H1 (cell line): ENCODE results near the gene CORO2B. TPM values are rescaled to one million over a fixed set of nuclear protein-coding genes. Genes with fewer than 3 reads are reported as not detected.

Source experiments
- BCL11A ChIP-seq, 2 experiments: IDR thresholded peaks; one replicate each; pipeline ENCODE4 v1.6.1; 2011; ENCODE audit warnings: low read depth in 2 of 2, low read length in 2 of 2, mild to moderate bottlenecking in 2 of 2
- CHD2 ChIP-seq: IDR thresholded peaks from 2 replicates; pipeline ENCODE4 v1.6.1; 2012; ENCODE audit warnings: low read length, improper control_type of control experiment
- SIX5 ChIP-seq: IDR thresholded peaks from 2 replicates; pipeline ENCODE4 v1.6.1; 2011; ENCODE audit warnings: mild to moderate bottlenecking, low read depth, low read length
- polyA plus RNA-seq, 7 experiments: library from polyadenylated mRNA; depleted of rRNA in 3 of 7; stranded (reverse) in 5 of 7; unstranded in 2 of 7; fragments of >200 nt in 5 of 7; fragments of 200-250 nt in 2 of 7; gene quantifications; 1 replicate in 5 of 7; 2 replicates in 1 of 7; 4 replicates in 1 of 7; pipeline versions ENCODE4 v1.2.1 to v1.2.3, GENCODE V29; 2011 to 2013; ENCODE audit warnings: missing spikeins in 2 of 7, mixed read lengths in 2 of 7
- total RNA-seq: library from RNA; stranded (reverse); fragmentation: NEBNext Ultra II Directional; extraction: Animal tissue kit (Norgen Biotek cat#: 25700); gene quantifications from 2 replicates; pipeline ENCODE4 v1.2.1, GENCODE V29; 2021

CORO2B gene
- total and polyA plus RNA-seq, 2 of the 8 experiments (the other 6 are each of a cell fraction or from before 2014, with no cell fraction given): 3.4 to 6.7 TPM

GRCh38 chr15:68699881-68700454, 121.2 kb downstream of the CORO2B start (continued):
- TF ChIP-seq CHD2: no peak
- no peak for TF ChIP-seq SIX5
- TF ChIP-seq BCL11A (IDR thresholded peaks at IDR 0.05; ENCODE audit: low read depth in 2 of 2, low read length in 2 of 2): no peak
